GM21786 (cell line): ENCODE measurements around the gene TUBB1.

Experiments used
- ATAC-seq: cut with Tn5 transposase; IDR thresholded peaks from one replicate; pipeline ENCODE4 v1.9.1; 2021; ENCODE audit not compliant: unreplicated experiment

TUBB1 gene

DNA sequence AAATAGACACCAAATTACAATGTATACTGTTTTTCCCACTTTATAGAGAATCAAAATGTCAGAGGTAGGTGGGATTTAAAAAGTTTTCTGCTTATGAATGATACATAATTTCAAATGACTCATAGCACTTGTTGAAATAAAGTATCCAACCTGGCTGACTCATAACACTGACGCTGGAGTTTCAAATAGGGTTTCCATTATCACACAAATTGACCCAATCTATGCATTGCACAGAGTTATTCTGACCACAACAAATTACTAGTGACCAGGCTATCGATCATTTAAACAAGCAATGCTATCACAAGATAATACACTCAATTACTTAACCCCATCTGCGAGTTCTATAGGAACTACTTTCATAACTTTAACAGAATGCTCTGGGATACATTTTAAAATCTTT lies 55.2 kb downstream of the TUBB1 start:
- ATAC-seq: no peak

DNA sequence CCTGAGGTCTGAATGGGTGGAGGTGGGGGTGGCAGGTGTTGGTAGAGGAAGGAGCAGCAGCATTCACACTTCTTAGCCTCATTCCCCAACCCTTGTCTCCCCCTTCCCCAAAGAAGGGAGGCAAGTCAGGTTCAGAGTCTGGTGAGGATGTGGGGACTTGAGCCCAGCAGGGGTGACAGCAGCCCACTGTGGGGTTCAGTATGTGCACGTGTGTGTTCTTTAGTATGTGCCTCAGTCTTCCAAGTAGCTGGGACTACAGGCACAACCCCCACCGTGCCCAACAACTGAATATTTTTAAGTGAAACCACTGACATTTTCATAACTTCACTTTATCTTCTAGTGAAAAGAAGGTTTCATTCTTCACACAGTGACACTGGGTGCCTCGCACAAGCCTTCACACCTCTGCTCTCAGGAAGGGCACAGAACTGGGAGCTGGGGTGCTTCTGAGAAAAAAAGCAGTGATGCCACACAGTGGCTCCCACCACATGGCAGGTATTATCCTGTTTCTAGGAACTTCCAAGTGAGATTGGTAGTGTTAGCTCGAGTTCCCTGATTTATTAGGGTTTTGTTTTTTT lies 56.8 kb downstream of the TUBB1 start:
- no peak for ATAC-seq
